Smooth muscle cell (in vitro differentiated cells): ENCODE results near the gene PRKAR1B. TPM values are rescaled to one million over a fixed set of nuclear protein-coding genes. Genes with fewer than 3 reads are reported as not detected.

Experiments used
- DNase-seq: peaks from one replicate; lab custom pipeline; 2025; ENCODE audit not compliant: unreplicated experiment; lab: John Stamatoyannopoulos, UW
- H2AFZ ChIP-seq: fragments of 200-600 bp; sonication (generic); 2 replicates; pipeline ENCODE4 v1.6.0; 2016; ENCODE audit warnings: antibody characterized with exemption, low read depth, mild to moderate bottlenecking
- H3F3A ChIP-seq: fragments of 200-600 bp; sonication (generic); 2 replicates; pipeline ENCODE4 v1.6.0; 2017; ENCODE audit warnings: antibody characterized with exemption, low read depth
- H3K27ac ChIP-seq: fragments of 200-600 bp; sonication (generic); 2 replicates; pipeline ENCODE4 v1.5.1; 2016; ENCODE audit warnings: low read depth, mild to moderate bottlenecking
- H3K27me3 ChIP-seq: fragments of 200-600 bp; sonication (generic); 2 replicates; pipeline ENCODE4 v1.6.1; 2016; ENCODE audit warnings: low read depth, mild to moderate bottlenecking
- H3K36me3 ChIP-seq: fragments of 200-600 bp; sonication (generic); 2 replicates; pipeline ENCODE4 v1.5.1; 2016; ENCODE audit warnings: low read depth
- H3K4me1 ChIP-seq: fragments of 200-600 bp; sonication (generic); 2 replicates; pipeline ENCODE4 v1.5.1; 2016; ENCODE audit warnings: low read depth
- H3K4me2 ChIP-seq: fragments of 200-600 bp; sonication (generic); 2 replicates; pipeline ENCODE4 v1.6.0; 2016; ENCODE audit warnings: mild to moderate bottlenecking
- H3K4me3 ChIP-seq: fragments of 200-600 bp; sonication (generic); 2 replicates; pipeline ENCODE4 v1.5.1; 2016; ENCODE audit warnings: mild to moderate bottlenecking
- H3K79me2 ChIP-seq: fragments of 200-600 bp; sonication (generic); 2 replicates; pipeline ENCODE4 v1.6.0; 2016; ENCODE audit warnings: low read depth, mild to moderate bottlenecking
- H3K9ac ChIP-seq: fragments of 200-600 bp; sonication (generic); 2 replicates; pipeline ENCODE4 v1.6.0; 2016; ENCODE audit warnings: low read depth
- H3K9me3 ChIP-seq: fragments of 200-600 bp; sonication (generic); replicated peaks from 2 replicates; pipeline ENCODE4 v1.5.1; 2016; ENCODE audit warnings: low read depth
- H4K20me1 ChIP-seq: fragments of 200-600 bp; sonication (generic); 2 replicates; pipeline ENCODE4 v1.6.0; 2016; ENCODE audit warnings: low read depth
- CTCF ChIP-seq: fragments of 200-600 bp; sonication (generic); IDR thresholded peaks from 2 replicates; pipeline ENCODE4 v1.5.1; 2017; ENCODE audit warnings: borderline replicate concordance, mild to moderate bottlenecking, antibody characterized with exemption; ENCODE audit not compliant: insufficient read depth, poor library complexity, severe bottlenecking
- WGBS: methylation state at CpG from one replicate; pipeline ENCODE4 v1.1.7; 2016; ENCODE audit warnings: low lambda C conversion rate; 5-methylcytosine and 5-hydroxymethylcytosine counted together
- polyA plus RNA-seq: library from polyadenylated mRNA; unstranded; fragments of >200 nt; fragmentation: Nextera tagmentation; extraction: Ambion mirVana; gene quantifications from 2 replicates; pipeline ENCODE4 v1.2.1, GENCODE V29; 2016
- total RNA-seq: library from RNA; depleted of rRNA; stranded (reverse); fragments of >200 nt; gene quantifications from 2 replicates; pipeline ENCODE4 v1.2.3, GENCODE V29; 2014

The PRKAR1B gene
- total and polyA plus RNA-seq, 2 experiments from 2014 or later: 5.3 to 10.1 TPM

- peaks cover 7% of the 10 kb centered on the region for H3K36me3 ChIP-seq
- no peak overlapping the region for H3K4me3 ChIP-seq
- H3K9me3 ChIP-seq: peaks cover 11% of the 10 kb centered on the region
- H3K4me2 ChIP-seq: no peak overlapping the region
- WGBS: 89% methylated on average over 5 of the region's 5 CpGs
- no peak overlapping the region for H2AFZ ChIP-seq
- peaks cover 12% of the 10 kb centered on the region for H4K20me1 ChIP-seq
- no peak for TF ChIP-seq CTCF
- no peak overlapping the region for H3K9ac ChIP-seq
- H3K27me3 ChIP-seq: no peaks in the 10 kb centered on the region
- H3K27ac ChIP-seq: no peak overlapping the region
- no peaks in the 10 kb centered on the region for H3F3A ChIP-seq
- H3K4me1 ChIP-seq: no peaks in the 10 kb centered on the region
- DNase-seq: no peak
- peaks cover 39% of the 10 kb centered on the region for H3K79me2 ChIP-seq
Observed at GRCh38 chr7:738241-738640, 11.2 kb upstream of the PRKAR1B start.

GRCh38 chr7:734808-735207 is 7.7 kb upstream of the PRKAR1B start:
- no peak for TF ChIP-seq CTCF
- H3F3A ChIP-seq: no peaks in the 10 kb centered on the region
- no peaks in the 10 kb centered on the region for H3K27me3 ChIP-seq
- H3K27ac ChIP-seq: no peak overlapping the region
- H3K4me2 ChIP-seq: no peak overlapping the region
- peaks cover 11% of the 10 kb centered on the region for H3K9me3 ChIP-seq
- 98% methylated on average over 11 of the region's 11 CpGs for WGBS
- no peak for DNase-seq
- H3K36me3 ChIP-seq: peaks cover 7% of the 10 kb centered on the region
- no peak overlapping the region for H3K9ac ChIP-seq
- H3K4me3 ChIP-seq: no peak overlapping the region
- peaks cover 47% of the 10 kb centered on the region for H3K79me2 ChIP-seq
- H4K20me1 ChIP-seq: peaks cover 12% of the 10 kb centered on the region
- H2AFZ ChIP-seq: no peak overlapping the region
- no peaks in the 10 kb centered on the region for H3K4me1 ChIP-seq

- no peak overlapping the region for H3K4me3 ChIP-seq
- peaks cover 47% of the 10 kb centered on the region for H3K79me2 ChIP-seq
- DNase-seq: no peak
- no peak overlapping the region for H3K27ac ChIP-seq
- WGBS: 98% methylated on average over 4 of the region's 4 CpGs
- no peak overlapping the region for H2AFZ ChIP-seq
- no peak for TF ChIP-seq CTCF
- H3K4me1 ChIP-seq: no peaks in the 10 kb centered on the region
- H3K9me3 ChIP-seq: peaks cover 11% of the 10 kb centered on the region
- H3K9ac ChIP-seq: no peak overlapping the region
- H3K36me3 ChIP-seq: peaks cover 7% of the 10 kb centered on the region
- no peaks in the 10 kb centered on the region for H3F3A ChIP-seq
- H3K4me2 ChIP-seq: no peak overlapping the region
- peaks cover 12% of the 10 kb centered on the region for H4K20me1 ChIP-seq
- H3K27me3 ChIP-seq: no peaks in the 10 kb centered on the region
Observed at GRCh38 chr7:734214-734613, 7.1 kb upstream of the PRKAR1B start.

- no peak overlapping the region for H2AFZ ChIP-seq
- no peak overlapping the region for H3K27ac ChIP-seq
- no peak for TF ChIP-seq CTCF
- H4K20me1 ChIP-seq: peaks cover 11% of the 10 kb centered on the region
- H3F3A ChIP-seq: no peaks in the 10 kb centered on the region
- WGBS: 96% methylated on average over 3 of the region's 3 CpGs
- no peak overlapping the region for H3K4me3 ChIP-seq
- H3K27me3 ChIP-seq: no peaks in the 10 kb centered on the region
- H3K4me2 ChIP-seq: no peak overlapping the region
- peaks cover 52% of the 10 kb centered on the region for H3K79me2 ChIP-seq
- no peak for DNase-seq
- H3K4me1 ChIP-seq: peaks cover 7% of the 10 kb centered on the region
- H3K36me3 ChIP-seq: peaks cover 7% of the 10 kb centered on the region
- peaks cover 11% of the 10 kb centered on the region for H3K9me3 ChIP-seq
- H3K9ac ChIP-seq: no peak overlapping the region
Observed at GRCh38 chr7:732556-732955, 5.5 kb upstream of the PRKAR1B start.
